Fibroblast of skin of abdomen (primary cell): ENCODE results near the gene RRP1.
A peak's percentile ranks its signal among the peaks of the same experiment; 100 is the strongest.

ENCODE experiments used
- DNase-seq: peaks from one replicate; pipeline ENCODE4 v3.0.0-alpha.2; 2013

RRP1 gene

DNA sequence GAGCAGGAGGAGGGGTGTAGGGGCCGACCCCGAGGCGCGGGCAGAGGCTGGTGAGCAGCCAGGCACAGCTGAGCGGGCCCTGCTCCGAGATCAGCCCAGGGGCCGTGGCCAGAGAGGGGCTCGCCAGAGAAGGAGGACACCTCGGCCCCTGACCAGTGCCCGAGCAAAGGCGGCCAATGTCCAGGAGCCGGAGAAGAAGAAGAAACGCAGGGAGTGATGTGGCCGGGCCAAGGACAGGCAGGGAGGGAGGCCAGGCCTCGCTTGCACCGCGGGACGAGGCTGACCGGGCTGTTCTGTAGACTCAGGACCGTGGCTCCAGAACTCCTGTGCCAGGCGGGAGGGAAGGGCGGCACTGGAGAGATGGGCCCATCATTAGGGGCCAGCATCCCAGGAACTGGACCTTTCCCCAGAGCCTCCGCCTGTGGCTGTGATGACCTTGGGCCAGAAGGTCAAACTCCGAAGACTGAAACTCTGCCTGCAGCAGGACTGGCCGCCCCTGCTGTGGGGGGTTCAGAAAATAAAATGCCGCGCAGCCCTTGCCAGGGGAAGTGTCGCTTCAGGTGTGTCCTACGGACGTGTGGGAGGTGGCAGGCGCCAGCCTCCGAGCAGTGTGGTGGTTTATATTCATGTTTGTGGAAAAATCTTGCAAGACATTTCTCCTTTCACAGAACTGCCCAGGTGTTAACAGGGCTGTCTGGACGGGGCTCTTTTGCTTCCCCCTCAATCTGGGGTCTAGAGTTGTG is 14.4 kb downstream of the RRP1 start:
- DNase-seq, result no peak

DNA sequence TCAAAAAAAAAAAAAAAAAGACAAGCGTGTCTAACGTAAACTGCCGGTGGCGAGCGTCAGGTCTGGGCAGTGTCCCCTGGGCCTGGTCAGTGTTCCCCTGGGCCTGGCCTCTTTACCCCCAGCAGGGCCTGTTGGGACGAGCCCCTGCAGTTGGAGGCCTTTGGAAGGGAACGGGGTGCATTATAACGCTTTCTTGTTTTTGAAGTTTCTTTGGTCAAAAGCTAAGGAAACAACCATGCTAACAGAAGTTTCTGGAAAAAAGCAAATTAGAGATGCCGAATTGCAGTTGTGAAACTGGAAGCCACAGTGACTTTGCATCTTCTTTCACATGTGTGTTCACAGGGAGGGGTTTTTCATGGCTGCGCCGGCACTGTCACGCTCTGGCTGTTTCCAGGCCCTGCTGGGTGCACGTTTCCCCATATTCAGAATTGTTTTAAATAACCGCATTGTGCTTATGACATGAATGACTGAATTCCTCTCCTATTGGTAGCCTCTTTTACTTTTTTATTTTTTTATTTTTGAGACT is 16.0 kb downstream of the RRP1 start:
- no peak for DNase-seq

DNA sequence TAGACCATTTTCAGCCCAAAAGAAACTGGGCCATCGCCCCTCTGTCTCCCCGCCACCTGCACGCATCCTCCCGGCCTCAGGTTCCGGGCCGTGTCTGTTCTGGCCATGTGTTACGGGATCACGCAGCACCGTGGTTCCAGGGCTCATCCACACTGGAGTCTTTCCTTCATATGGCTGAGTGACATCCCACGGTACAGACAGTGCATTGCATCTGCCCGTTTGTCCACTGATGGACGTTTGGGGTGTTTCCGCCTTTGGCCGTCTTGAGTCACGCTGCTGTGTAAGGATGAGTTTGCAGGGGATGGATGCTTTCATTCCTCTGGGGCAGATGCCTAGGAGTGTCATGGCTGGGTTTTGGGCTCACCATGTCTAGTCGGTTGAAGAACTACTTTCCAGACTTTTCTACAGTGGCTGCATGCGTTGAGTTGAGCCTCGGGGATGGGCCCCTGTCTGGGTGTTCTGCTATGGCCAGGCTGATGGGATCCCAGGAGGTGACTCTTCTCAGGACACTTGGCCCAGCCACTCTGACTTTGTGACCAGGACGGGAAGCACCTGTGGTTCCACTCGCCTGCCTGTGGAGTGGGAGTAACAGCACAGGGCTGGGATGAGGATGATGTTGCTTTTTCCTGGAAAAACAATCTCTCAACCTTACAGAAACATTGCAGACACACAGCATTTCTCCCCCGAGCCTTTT is 16.8 kb downstream of the RRP1 start:
- no peak for DNase-seq

DNA sequence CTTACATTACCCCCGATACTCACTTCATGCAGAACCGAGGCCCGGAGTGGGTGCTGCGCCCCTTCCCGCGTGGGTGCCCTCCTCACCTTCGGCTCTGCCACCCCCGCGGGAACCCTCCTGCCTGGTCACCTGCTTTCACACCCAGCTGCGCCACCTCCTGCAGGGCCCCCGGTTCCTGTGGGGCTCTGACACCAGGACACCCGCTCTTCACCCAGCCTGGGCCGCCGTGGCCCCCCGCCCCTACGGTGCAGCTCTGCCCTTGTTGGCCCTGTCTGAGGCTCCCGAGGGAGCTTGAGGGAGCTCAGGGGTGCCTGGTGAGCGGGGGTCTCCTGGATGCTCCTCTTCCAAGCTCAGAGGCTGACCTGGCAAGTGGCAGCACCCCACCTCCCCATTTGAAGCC is 19.0 kb downstream of the RRP1 start:
- no peak for DNase-seq

DNA sequence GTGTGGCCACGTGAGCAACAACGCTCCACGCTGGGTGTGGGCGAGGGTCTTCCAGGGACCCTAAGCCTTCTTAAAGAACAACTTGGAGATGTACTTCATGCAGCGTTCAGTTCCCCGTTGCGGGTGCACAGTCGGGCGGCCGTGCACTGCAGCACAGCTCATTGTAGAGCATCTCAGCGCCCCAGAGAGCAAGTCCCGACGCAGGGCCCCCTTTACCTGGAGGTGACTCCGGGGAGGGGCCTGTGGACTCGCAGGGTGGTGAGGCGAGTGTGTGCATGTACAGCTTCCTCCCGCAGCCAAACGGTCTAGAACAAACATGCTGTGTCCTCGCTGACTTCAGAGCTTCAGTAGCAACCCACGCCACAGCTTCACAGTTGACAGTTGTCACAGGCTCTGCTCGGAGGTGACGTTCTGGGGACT is 19.5 kb downstream of the RRP1 start:
- no peak for DNase-seq

DNA sequence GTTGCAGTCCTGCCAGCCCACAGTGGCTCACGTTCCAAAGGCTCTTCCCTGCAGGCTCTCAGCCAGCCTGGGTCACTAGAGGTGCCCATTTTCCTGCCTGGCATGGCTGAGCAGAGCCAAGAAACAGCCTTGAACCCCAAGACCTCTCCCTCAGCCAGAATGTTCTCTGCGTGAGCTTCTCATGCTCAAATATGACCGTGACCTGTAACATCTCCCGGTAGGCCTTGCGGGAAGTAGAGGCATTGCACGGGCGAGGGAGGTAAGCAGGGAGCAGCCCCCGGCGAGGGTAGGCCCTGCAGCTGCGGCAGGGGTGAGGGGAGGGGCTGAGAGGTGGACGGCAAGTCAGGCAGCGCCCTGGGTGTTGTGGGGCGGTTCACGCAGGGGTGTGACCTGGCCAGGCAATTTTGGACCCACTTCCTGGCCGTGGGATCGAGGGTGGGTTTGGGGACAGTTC is 20.0 kb downstream of the RRP1 start:
- no peak for DNase-seq

DNA sequence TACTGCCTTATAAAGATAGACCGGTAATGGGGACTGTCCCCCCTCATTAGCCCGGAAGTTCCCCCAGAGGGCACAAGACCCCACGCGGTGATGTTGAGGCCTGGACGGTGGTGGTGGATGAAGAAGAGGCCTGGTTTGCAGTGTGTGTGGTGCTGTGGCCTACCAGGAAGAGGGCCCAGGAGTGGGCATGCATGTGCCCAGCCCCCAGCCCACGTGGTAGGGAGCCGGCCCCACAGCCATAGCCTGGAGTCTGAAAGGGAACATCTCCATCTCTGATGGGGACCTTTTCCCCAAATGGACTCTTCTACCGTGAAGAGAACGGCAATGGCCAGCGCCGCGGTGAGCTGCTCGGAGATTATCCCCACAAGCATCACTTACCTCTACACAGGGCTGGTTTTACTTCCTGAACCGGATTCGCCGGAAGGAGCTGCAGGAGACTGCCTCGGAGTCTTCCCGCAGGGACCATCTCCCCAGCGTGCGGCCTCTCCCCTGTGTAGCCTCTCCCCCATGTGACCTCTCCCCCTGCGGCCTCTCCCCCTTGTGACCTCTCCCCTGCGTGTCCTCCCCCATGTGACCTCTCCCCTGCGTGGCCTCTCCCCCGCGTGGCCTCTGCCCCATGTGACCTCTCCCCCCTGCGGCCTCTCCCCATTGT is 20.6 kb downstream of the RRP1 start:
- DNase-seq, result no peak

DNA sequence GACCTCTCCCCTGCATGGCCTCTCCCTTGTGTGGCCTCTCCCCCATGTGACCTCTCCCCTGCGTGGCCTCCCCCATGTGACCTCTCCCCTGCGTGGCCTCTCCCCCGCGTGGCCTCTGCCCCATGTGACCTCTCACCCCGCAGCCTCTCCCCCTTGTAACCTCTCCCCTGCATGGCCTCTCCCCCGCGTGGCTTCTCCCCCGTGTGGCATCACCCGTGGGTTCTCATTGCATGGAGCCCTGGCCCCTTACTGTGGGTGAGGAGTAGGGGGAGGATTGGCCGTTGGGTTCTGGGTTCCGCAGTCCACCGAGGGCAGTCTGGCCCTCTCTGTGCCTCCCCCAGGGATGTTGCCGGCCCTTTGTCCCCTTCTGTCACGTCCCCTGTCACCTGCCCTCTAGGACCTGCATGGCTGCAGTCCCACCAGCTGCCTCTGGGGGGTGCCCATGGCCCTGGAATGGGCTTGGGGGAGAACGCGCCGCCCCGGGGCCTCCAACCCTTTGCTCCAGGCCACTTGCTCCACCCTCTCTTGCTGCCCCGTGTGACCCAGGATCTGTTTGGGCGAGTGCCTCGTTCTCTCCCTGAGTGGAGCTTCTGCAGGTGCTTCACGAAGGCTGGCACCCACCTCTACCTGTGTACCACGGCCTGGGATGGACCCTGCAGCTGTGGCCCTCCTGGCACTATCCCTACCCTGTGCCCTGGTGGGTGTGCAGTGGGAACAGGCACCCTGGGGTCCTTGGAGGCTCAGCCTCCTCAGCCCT is 21.3 kb downstream of the RRP1 start:
- peak; percentile 50 for DNase-seq

DNA sequence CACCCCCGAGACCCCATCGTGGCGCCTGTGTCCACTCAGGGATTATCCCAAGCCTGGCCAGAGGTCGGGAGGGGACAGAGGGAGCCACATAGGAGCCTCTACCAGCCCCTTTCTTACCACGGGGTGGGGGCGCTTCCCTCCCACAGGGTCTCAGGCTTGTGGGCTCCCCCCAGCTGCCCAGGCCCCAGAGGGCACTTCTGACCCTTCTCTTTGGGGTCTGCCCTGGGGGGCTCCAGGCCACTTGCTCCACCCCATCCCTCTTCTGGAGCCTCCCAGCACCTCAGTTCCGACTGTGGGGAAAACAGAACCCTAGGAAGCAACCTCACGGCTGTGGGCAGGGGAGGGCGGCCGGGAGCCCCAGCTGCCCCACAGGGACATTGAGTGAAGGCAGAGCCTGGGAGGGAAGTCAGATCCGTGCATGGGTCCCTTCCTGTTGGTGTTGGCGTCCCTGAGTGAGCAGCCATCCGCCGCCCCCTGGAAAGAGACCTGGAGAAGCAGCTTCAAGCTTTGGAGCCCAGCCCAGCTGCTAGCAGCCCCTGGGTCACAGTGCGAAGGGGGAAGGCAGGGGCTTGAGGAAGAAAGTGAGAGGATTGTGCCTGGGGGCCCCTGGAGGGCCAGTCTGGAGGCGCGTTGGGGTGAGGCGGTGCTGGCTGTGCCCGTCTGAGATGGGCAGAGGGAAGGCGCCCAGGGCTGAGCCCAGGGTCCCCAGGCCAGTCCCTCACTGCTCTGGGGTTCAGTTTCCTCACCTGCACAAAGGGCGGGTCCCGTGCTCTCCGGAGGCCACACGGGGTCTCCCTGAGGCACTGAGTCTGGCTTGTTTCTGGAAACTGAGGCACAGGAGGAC is 22.1 kb downstream of the RRP1 start:
- no peak for DNase-seq

DNA sequence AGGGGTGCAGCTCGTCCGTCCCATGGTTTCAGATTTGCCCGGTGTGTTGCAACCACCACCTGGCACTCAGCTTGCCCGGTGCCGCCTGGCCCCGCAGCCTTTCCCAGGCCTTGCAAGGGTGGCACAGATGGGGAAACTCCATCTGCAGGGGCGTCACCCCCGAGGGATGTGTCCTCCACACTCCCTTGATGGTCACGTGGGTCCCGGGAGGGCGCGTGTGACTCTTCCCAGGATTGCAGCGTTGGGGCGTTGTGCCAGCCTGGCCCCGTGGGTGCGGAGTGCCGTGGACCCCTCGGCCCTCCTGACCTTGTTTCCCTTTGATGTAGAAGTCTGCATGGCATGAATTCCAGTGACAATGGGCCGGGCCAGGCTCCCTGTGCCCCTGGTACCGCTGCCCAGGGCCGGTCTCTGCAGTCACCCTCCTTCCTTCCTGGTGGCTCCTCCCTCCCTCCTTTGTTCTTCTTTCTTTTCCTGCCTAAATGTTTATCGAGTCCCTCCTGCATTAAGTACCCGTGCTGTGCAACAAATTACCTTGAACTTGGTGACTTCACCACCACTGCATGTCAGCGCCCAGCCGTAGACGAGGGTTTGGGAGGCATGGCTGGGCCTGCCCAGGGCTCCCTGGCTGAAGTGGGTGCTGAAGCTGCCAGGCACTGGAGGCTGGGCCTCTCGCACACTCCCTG is 22.9 kb downstream of the RRP1 start:
- no peak for DNase-seq

DNA sequence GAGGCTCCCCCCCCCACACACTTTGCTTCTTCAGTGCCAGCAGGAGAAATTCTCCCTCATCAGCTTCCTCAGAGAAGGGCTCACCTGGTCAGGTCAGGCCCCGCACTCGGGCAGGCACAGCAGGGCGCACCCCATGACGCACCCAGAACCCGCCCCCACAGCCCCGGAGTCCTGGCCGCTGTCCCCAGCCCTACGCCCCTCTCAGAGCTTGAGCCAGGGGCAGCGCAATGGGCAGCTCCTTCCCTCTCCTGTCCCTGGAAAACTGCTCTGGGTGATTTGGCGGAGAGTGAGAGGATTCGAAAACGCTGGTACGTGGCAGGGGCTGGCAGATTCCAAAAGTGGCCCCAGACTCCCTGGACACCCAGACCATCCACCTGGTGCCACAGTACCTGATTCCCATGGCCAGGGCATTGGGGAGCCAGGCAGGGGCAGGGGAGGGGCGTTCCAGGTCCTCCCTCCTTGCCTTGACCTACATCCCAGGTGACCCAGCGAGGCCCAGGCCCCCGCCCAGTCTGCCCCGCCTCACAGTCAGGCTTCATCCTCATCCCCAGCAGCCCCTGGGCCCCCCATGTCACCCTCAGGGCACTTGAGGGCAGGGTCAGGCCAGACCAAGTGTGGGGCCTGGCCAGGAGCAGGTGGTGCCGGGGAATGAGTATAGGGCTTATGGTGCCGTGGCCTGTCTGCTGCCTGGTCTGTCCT is 23.7 kb downstream of the RRP1 start:
- no peak for DNase-seq

DNA sequence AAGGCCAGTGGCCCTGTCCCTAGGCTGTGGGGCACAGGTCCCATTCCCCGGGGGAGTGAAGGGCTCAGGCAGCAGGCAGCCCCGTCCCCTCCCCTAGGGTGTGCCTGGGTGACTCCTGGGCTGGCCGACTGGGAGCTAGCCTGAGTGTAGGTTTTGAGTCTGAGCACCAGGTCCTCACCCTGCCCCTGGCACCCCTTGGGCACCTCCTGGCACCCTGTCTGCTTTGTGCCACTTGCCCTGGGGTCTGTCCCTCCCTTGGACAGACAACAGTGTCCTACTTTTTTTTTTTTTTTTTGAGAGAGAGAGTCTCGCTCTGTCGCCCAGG is 24.2 kb downstream of the RRP1 start:
- DNase-seq, result no peak

DNA sequence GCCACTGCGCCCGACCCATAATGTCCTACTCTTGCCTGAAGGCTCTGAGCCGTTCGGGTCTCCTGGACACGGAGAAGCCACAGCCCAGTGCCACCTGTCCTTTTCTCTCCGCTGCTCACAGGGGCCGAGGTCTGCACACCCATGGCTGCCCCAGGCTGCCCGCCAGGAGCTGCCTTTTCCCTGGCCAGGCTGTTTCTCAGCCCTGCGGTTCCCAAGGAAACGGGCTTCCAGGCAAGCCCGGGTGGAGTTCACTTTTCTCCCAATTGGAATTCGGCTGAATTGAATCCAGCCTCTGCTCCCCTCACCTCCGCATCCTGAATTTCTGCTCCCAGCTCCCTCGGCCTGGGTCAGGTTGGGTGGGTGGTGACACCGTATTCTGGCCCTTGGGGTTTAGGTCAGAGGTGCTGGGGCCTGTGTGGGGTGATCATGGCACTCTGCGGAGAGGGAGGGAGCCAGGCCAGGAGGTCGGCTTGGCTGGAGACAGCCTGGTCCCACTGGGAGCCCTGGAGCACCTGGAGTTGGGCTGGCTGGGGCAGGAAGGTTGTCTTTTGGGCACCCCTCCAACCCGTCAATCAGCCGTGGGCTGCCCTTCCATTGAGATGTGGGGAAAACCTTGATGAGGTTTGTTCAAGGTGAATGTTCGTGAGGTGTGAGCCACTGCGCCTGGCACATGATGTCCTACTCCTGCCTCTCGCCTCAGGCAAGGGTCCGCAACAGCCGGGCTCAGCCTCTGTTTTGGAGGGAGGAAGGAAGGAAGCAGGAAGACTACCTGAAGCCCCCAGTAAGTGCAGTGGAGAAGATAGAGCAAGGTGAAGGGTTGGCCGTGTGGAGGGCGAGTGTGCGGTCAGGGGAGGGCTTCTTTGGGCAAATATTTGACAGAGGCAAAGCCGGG is 25.1 kb downstream of the RRP1 start:
- no peak for DNase-seq

DNA sequence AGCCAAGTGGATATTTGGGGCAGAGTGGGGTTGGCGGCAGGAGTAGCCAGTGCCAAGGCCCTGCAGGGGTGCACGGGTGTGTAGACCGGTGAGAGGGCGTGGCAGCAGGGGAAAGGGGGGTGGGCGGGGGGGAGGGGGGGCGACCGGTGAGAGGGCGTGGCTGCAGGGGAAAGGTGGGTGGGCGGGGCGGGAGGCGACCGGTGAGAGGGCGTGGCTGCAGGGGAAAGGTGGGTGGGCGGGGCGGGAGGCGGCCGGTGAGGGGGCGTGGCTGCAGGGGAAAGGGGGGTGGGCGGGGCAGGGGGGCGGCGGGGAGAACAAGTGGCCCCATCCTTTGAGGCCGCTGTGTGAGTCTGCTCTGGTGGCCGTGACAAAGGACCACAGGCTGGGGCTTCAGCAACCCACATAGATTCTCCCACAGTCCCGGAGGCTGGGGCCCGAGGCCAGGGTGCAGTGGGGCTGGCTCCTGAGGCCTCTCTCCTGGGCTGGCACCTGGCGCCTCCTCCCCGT is 25.8 kb downstream of the RRP1 start:
- no peak for DNase-seq

DNA sequence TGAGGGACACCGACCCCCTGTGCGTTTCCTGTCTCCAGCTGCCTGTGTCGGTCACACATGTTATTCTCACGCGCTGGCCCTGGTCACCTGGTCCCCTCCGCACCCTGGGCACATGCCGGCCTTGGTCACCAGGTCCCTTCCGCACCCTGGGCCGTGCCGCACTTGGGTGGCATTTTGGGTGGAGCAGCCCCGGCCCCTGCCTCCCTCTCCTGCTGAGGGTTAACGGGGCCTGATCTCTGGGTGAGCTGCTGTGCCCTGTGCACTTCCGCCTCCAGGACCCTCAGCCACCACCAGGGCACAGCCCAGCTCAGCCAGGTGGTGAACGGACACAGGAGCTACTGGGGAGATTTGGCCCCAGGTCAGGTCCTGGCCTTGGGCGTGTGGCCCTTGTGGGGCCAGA is 26.6 kb downstream of the RRP1 start:
- DNase-seq, result no peak

DNA sequence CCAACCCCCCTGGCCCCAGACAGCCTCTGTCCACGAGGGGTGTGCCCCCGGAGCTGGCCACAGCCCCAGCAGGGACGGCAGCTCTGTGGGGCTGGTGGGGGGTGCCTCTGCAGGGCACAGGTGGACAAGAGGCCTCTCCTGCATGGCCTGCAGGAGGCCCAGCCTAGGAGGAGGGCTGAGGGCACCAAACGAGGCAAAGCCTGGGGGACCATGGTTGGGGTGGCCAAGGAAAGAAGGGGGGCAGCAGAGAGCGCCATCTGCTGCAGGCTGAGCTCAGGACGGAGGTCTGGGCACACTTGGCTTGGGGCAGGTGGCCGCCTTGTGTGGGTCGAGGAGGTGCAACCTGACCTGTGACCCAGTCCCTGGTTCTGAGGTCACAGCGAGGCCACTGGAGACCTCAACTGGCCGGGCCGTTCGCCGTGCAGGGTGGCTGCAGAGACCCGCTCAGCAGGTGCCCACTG is 27.3 kb downstream of the RRP1 start:
- DNase-seq, result no peak

DNA sequence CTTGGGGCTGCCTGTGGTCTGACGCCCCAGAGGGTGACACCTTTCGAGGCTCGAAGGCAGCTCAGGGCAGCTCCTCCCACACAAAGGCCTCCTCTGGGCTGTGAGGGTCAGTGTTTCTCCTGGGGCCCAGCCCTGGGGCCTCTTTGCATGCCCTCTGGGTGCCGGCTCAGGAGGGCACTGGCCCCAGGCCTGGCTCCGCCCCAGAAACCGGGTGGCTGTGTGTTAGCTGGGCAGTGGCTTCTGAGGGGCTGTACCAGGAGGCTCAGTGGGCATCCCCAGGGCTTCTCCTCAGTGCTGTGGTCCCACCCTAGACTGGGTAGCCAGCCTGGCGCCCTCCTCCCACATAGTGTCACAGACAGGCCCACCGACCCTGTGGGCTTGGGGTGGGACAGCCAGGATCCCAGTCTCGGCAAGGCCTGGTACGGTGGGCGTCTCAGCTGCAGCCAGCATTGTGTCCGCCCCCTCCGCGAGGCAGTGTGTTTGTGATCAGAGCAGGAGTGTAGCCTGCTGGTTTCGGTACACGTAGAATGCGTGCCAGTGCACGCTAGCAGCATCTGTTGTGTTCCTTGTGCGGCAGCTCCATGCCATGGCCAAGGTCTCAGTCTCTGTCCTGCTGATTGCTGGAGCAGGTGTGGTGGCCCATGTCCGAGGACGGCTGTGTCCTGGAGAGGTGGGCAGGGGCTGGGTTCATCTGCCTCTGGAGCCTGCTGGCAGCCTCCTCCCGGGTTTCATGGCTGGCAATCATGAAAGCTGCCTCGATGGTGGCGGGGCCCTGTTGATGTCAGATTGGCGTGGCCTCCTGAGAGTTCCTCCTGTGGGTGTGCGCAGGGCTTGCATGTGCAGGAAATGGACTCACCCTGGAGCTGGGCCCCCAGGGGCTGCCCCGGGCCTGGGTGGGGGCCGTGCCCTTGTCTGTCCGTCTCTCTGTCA is 28.0 kb downstream of the RRP1 start:
- no peak for DNase-seq

DNA sequence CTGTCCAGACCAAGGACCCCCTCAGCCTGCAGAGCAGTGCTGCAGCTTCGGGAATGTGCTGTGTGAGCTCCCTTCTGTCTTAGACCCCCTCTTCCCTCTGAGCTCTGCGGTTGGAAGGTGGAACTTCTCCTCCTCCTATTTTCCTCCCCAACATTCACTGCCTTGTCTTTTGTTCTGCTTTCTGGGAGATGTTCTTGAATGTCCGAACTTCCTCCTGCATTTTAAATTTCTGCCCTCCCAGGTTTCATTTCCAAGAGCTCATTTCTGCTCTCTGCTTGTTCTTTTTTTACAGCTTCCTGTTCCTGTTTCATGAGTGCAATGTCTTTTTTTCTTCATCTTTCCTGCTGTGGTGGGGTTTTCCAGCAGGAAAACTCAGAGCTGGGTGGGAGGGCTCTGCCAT is 29.3 kb downstream of the RRP1 start:
- DNase-seq, result no peak
